AG04450 (cell line): ENCODE measurements around the gene GNRH2. TPM values are rescaled to one million over a fixed set of nuclear protein-coding genes. Genes with fewer than 3 reads are reported as not detected.

Experiments
- CTCF ChIA-PET: fragments of 300-600, 350-600 bp; formaldehyde crosslinking; extraction: SDS; loops from one replicate; lab custom pipeline; 2022; ENCODE audit warnings: antibody characterized with exemption, inconsistent platforms; lab: Charles Lee
- POLR2A ChIA-PET: fragments of 350-600 bp; formaldehyde crosslinking; extraction: SDS; loops from one replicate; lab custom pipeline; 2021; ENCODE audit warnings: antibody characterized with exemption, inconsistent platforms; lab: Yijun Ruan, JAX
- DNase-seq: peaks from one replicate; pipeline ENCODE4 v3.0.0-alpha.2; 2011; ENCODE audit warnings: low read depth, low spot score
- H3K27ac ChIP-seq: one replicate; pipeline ENCODE4 v1.5.1; 2012; ENCODE audit warnings: low read depth, low read length, control low read depth
- H3K27me3 ChIP-seq: one replicate; pipeline ENCODE4 v1.6.0; 2012; ENCODE audit warnings: low read length; ENCODE audit not compliant: control insufficient read depth, insufficient read depth
- H3K4me3 ChIP-seq: 2 replicates; pipeline ENCODE4 v1.5.1; 2011; ENCODE audit warnings: mild to moderate bottlenecking, low read depth, low read length, control low read depth
- H3K9me3 ChIP-seq: 2 replicates; pipeline ENCODE4 v1.5.1; 2012; ENCODE audit warnings: low read length; ENCODE audit not compliant: control insufficient read depth, insufficient read depth
- CTCF ChIP-seq: IDR thresholded peaks from 2 replicates; pipeline ENCODE4 v1.5.1; 2011; ENCODE audit warnings: low read depth, low read length, control low read depth, inconsistent platforms
- polyA plus RNA-seq: library from polyadenylated mRNA; depleted of rRNA; stranded (reverse); fragments of >200 nt; gene quantifications from 2 replicates; pipeline ENCODE4 v1.2.3, GENCODE V29; 2011

Gene GNRH2
- polyA plus RNA-seq, 1 experiment, result not detected

GRCh38 chr20:3032624-3033023 lies 10.8 kb upstream of the GNRH2 start:
- H3K9me3 ChIP-seq, result no peaks in the 10 kb centered on the region
- POLR2A ChIA-PET, result interaction anchor here (0.7 kb wide), 1 partner anchor 9 kb away, joined by 5 read pairs; no protein-coding TSS in a partner anchor
- TF ChIP-seq CTCF, result no peak
- DNase-seq, result no peak
- no peak overlapping the region for H3K27ac ChIP-seq
- H3K27me3 ChIP-seq, result no peaks in the 10 kb centered on the region
- CTCF ChIA-PET, result no interaction called here
- no peak overlapping the region for H3K4me3 ChIP-seq

- H3K9me3 ChIP-seq, result no peaks in the 10 kb centered on the region
- ChIA-PET POLR2A (no interaction called here), CTCF (no interaction called here)
- H3K4me3 ChIP-seq, result no peak overlapping the region
- TF ChIP-seq CTCF, result no peak
- DNase-seq, result no peak
- no peak overlapping the region for H3K27ac ChIP-seq
- no peaks in the 10 kb centered on the region for H3K27me3 ChIP-seq
Observed at GRCh38 chr20:3037654-3038053, 5.8 kb upstream of the GNRH2 start.

- Histone ChIP-seq H3K27me3 (no peaks in the 10 kb centered on the region), H3K9me3 (no peaks in the 10 kb centered on the region), H3K4me3 (no peak overlapping the region), H3K27ac (no peak overlapping the region)
- DNase-seq, result no peak
- ChIA-PET CTCF (no interaction called here), POLR2A (no interaction called here)
- TF ChIP-seq CTCF, result no peak
Observed at GRCh38 chr20:3038454-3038853, 5.0 kb upstream of the GNRH2 start.

GRCh38 chr20:3039426-3039825 lies 4.0 kb upstream of the GNRH2 start:
- Histone ChIP-seq H3K9me3 (no peaks in the 10 kb centered on the region), H3K4me3 (no peak overlapping the region), H3K27me3 (no peaks in the 10 kb centered on the region), H3K27ac (no peak overlapping the region)
- ChIA-PET POLR2A (no interaction called here), CTCF (no interaction called here)
- TF ChIP-seq CTCF, result no peak
- DNase-seq, result no peak

GRCh38 chr20:3040086-3040485 lies 3.3 kb upstream of the GNRH2 start:
- ChIA-PET CTCF (no interaction called here), POLR2A (no interaction called here)
- TF ChIP-seq CTCF, result no peak
- no peaks in the 10 kb centered on the region for H3K27me3 ChIP-seq
- DNase-seq, result no peak
- H3K9me3 ChIP-seq, result no peaks in the 10 kb centered on the region
- no peak overlapping the region for H3K27ac ChIP-seq
- H3K4me3 ChIP-seq, result no peak overlapping the region
